Measurements from ENCODE around the gene CLCA1.

Gene CLCA1

GRCh38 chr1:86445919-86446318, 22.8 kb upstream of the CLCA1 start:
- Mint-ChIP-seq H3K9me3 (no peaks in the 10 kb centered on the region), H3K27me3 (peaks cover 0 to 7% of the 10 kb centered on the region in 2 donors), H3K4me3 (no peak overlapping the region), H3K4me1 (ENCODE audit: low read depth in 2 of 2) (no peaks in the 10 kb centered on the region), H3K27ac (no peak overlapping the region), H3K36me3 (ENCODE audit: insufficient read depth) (no peaks in the 10 kb centered on the region)
- ATAC-seq (replicated peaks) = no peak
- DNase-seq = no peak

DNA sequence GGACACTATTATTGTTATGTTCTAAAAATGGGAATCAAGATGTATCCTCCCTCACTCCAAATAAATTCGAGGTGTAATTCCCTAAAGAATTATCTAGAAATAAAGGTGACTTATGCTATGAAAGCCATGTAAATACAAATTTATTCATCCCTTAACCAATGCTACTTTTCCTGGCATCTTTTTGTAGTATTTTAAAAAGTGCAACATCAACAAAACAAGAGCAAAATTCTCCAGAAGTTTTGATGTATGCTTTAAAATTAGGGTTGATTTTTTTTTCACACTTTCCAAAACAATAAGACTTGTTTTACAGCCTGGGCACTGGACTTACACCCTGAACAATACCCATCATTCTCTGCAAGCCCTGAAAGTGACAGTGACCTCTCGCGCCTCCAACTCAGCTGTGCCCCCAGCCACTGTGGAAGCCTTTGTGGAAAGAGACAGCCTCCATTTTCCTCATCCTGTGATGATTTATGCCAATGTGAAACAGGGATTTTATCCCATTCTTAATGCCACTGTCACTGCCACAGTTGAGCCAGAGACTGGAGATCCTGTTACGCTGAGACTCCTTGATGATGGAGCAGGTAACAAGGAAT, 21.4 kb upstream of the CLCA1 start:
- Mint-ChIP-seq H3K27ac (no peak overlapping the region), H3K4me3 (no peak overlapping the region), H3K9me3 (no peaks in the 10 kb centered on the region), H3K4me1 (ENCODE audit: low read depth in 2 of 2) (no peaks in the 10 kb centered on the region), H3K27me3 (peaks cover 0 to 9% of the 10 kb centered on the region in 2 donors), H3K36me3 (ENCODE audit: insufficient read depth) (no peaks in the 10 kb centered on the region)
- ATAC-seq (replicated peaks) (no peak), DNase-seq (no peak)

GRCh38 chr1:86448670-86449069, 20.1 kb upstream of the CLCA1 start:
- H3K27me3 Mint-ChIP-seq = peaks cover 0 to 13% of the 10 kb centered on the region in 2 donors
- H3K4me3 Mint-ChIP-seq = no peak overlapping the region
- DNase-seq (no peak), ATAC-seq (replicated peaks) (no peak)
- H3K36me3 Mint-ChIP-seq (ENCODE audit: insufficient read depth) = no peaks in the 10 kb centered on the region
- no peaks in the 10 kb centered on the region for H3K4me1 Mint-ChIP-seq (ENCODE audit: low read depth in 2 of 2)
- H3K27ac Mint-ChIP-seq = no peak overlapping the region
- no peaks in the 10 kb centered on the region for H3K9me3 Mint-ChIP-seq

DNA sequence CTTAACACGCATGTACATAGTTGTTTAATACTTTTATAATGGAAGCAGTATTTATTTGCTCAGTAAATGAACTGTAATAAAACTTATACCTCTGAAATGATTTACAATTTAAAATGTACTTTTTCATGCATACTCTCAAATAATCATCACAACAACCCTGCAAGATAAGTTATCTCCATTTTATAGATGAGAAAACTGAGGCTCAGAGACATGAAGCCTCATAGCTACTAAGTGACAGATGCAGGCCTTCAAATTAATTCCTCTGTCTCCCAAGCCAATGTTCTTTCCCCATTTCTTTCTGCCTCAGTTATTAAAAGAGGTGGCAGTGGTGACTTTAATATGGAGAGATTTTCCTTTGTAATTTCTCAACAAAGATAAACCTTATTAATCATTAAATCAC, 19.6 kb upstream of the CLCA1 start:
- H3K27ac Mint-ChIP-seq = no peak overlapping the region
- ATAC-seq (replicated peaks) = no peak
- H3K4me3 Mint-ChIP-seq = no peak overlapping the region
- no peaks in the 10 kb centered on the region for H3K4me1 Mint-ChIP-seq (ENCODE audit: low read depth in 2 of 2)
- no peaks in the 10 kb centered on the region for H3K9me3 Mint-ChIP-seq
- peaks cover 0 to 13% of the 10 kb centered on the region in 2 donors for H3K27me3 Mint-ChIP-seq
- no peak for DNase-seq
- no peaks in the 10 kb centered on the region for H3K36me3 Mint-ChIP-seq (ENCODE audit: insufficient read depth)

DNA sequence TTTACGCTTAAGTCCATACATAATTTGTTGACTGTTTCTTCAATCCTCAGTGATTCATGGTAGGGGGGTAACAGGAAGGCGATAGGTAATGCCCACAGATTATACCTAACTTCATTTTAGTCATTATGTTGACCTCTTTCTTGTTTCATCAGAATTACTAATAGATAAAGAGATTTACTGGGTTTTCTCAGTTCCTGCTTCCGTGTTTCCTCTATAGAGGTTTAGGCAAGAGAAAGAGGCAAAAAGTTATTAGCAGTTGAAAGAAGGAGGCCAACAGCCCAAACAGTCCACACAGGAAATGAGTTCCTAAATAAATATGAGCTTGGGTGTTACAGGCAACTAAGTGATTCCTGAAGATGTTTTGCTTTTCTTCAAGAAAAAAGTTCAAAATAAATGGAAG, 17.9 kb upstream of the CLCA1 start:
- H3K27me3 Mint-ChIP-seq = peaks cover 0 to 18% of the 10 kb centered on the region in 2 donors
- no peak for ATAC-seq (replicated peaks)
- DNase-seq = no peak
- H3K4me3 Mint-ChIP-seq = no peak overlapping the region
- H3K36me3 Mint-ChIP-seq (ENCODE audit: insufficient read depth) = no peaks in the 10 kb centered on the region
- no peaks in the 10 kb centered on the region for H3K9me3 Mint-ChIP-seq
- H3K4me1 Mint-ChIP-seq (ENCODE audit: low read depth in 2 of 2) = no peaks in the 10 kb centered on the region
- no peak overlapping the region for H3K27ac Mint-ChIP-seq

GRCh38 chr1:86453664-86454063, 15.1 kb upstream of the CLCA1 start:
- Mint-ChIP-seq H3K36me3 (ENCODE audit: insufficient read depth) (no peaks in the 10 kb centered on the region), H3K27me3 (peaks cover 17 to 24% of the 10 kb centered on the region in 2 donors), H3K4me3 (no peak overlapping the region), H3K9me3 (no peaks in the 10 kb centered on the region), H3K27ac (no peak overlapping the region), H3K4me1 (ENCODE audit: low read depth in 2 of 2) (no peaks in the 10 kb centered on the region)
- ATAC-seq (replicated peaks) (no peak), DNase-seq (no peak)

GRCh38 chr1:86455073-86455472, 13.7 kb upstream of the CLCA1 start:
- Mint-ChIP-seq H3K9me3 (no peaks in the 10 kb centered on the region), H3K4me3 (no peak overlapping the region), H3K27ac (no peak overlapping the region), H3K36me3 (ENCODE audit: insufficient read depth) (no peaks in the 10 kb centered on the region), H3K27me3 (peaks cover 17 to 24% of the 10 kb centered on the region in 2 donors), H3K4me1 (ENCODE audit: low read depth in 2 of 2) (no peaks in the 10 kb centered on the region)
- DNase-seq = no peak
- ATAC-seq (replicated peaks) = no peak

GRCh38 chr1:86460998-86461397, 7.7 kb upstream of the CLCA1 start:
- Mint-ChIP-seq H3K27me3 (peaks cover 13 to 25% of the 10 kb centered on the region in 2 donors), H3K27ac (no peak overlapping the region), H3K4me3 (no peak overlapping the region), H3K9me3 (no peaks in the 10 kb centered on the region), H3K4me1 (ENCODE audit: low read depth in 2 of 2) (no peaks in the 10 kb centered on the region), H3K36me3 (ENCODE audit: insufficient read depth) (no peaks in the 10 kb centered on the region)
- no peak for DNase-seq
- no peak for ATAC-seq (replicated peaks)

- no peak overlapping the region for H3K4me3 Mint-ChIP-seq
- no peak overlapping the region for H3K27ac Mint-ChIP-seq
- no peaks in the 10 kb centered on the region for H3K36me3 Mint-ChIP-seq (ENCODE audit: insufficient read depth)
Observed at GRCh38 chr1:86461482-86461881, 7.2 kb upstream of the CLCA1 start.

GRCh38 chr1:86464819-86465218, 3.9 kb upstream of the CLCA1 start:
- ATAC-seq (replicated peaks) (no peak), DNase-seq (no peak)
- no peaks in the 10 kb centered on the region for H3K4me1 Mint-ChIP-seq (ENCODE audit: low read depth in 2 of 2)
- no peak overlapping the region for H3K27ac Mint-ChIP-seq
- H3K4me3 Mint-ChIP-seq = no peak overlapping the region
- H3K27me3 Mint-ChIP-seq = peaks cover 0 to 9% of the 10 kb centered on the region in 2 donors
- no peaks in the 10 kb centered on the region for H3K9me3 Mint-ChIP-seq
- no peaks in the 10 kb centered on the region for H3K36me3 Mint-ChIP-seq (ENCODE audit: insufficient read depth)

More at GRCh38 chr1:86461482-86461881, 7.2 kb upstream of the CLCA1 start:
- DNase-seq (no peak), ATAC-seq (replicated peaks) (no peak)
- Mint-ChIP-seq H3K9me3 (no peaks in the 10 kb centered on the region), H3K27me3 (peaks cover 13 to 25% of the 10 kb centered on the region in 2 donors), H3K4me1 (ENCODE audit: low read depth in 2 of 2) (no peaks in the 10 kb centered on the region)

DNA sequence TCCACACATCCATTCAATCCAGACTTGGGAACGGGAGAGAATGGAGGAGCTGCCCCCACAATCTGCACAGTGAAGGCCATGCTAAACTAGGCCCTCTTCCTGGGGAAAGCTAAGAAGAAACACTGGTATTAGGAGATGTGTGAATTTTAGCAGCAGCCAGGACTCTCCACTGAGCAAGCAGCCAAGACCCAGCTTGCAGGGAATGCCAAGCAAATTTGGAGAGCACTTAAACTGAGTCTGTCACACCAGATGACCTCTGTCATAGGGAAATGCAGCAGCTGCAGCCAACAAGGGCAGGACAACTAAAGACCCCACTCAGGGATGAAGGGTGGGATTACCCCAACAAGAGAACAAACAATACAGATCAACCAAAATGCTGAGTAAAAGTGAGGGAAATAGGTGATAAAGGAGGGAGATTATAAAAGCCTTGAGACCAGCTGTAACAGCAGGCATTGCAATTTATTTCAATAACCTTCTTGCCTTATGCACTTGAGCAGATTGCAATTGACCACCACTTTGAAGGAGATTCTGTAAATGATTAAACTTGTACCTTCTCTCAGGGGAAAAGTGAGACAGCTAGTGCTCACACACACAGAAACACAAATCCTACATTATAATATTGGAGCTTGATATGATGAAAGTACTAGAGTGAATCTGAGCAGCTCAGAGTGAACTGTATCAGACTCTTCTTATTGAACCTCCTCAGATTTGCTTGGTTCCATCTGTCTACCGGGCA, 2.5 kb upstream of the CLCA1 start:
- no peak for DNase-seq
- ATAC-seq (replicated peaks) = no peak
- Mint-ChIP-seq H3K27ac (no peak overlapping the region), H3K4me3 (no peak overlapping the region), H3K36me3 (ENCODE audit: insufficient read depth) (no peaks in the 10 kb centered on the region), H3K27me3 (peaks cover 12 to 22% of the 10 kb centered on the region in 2 donors), H3K9me3 (no peaks in the 10 kb centered on the region), H3K4me1 (ENCODE audit: low read depth in 2 of 2) (no peaks in the 10 kb centered on the region)

DNA sequence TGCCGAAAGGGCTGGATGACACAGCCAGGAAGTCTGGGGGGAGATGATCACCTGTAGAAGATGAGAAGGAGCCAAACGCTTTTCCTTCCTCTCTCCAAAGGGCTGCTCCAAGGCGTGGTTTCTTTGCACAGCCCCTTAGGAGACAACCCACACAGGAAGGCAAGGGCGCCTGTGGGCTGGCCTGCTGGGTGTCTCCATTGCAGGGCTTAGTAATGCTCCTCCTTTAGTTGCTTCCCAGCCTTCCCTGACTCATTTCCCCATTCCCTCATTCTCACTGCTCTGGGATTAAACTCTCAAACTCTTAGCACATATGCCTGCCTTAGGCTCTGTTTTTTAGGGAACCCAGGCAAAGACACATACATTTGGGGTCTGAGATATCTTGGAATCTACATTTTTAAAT, 1.7 kb upstream of the CLCA1 start:
- H3K36me3 Mint-ChIP-seq (ENCODE audit: insufficient read depth) = no peaks in the 10 kb centered on the region
- no peak for DNase-seq
- H3K4me1 Mint-ChIP-seq (ENCODE audit: low read depth in 2 of 2) = no peaks in the 10 kb centered on the region

GRCh38 chr1:86470859-86471258, 2.1 kb downstream of the CLCA1 start:
- Mint-ChIP-seq H3K27me3 (peaks cover 21 to 27% of the 10 kb centered on the region in 2 donors), H3K9me3 (no peaks in the 10 kb centered on the region), H3K36me3 (ENCODE audit: insufficient read depth) (no peaks in the 10 kb centered on the region), H3K27ac (no peak overlapping the region), H3K4me3 (no peak overlapping the region), H3K4me1 (ENCODE audit: low read depth in 2 of 2) (no peaks in the 10 kb centered on the region)
- ATAC-seq (replicated peaks) = no peak
- DNase-seq = no peak

More for the DNA sequence above, 1.7 kb upstream of the CLCA1 start:
- no peak overlapping the region for H3K4me3 Mint-ChIP-seq
- no peaks in the 10 kb centered on the region for H3K9me3 Mint-ChIP-seq
- no peak overlapping the region for H3K27ac Mint-ChIP-seq
- peaks cover 15 to 28% of the 10 kb centered on the region in 2 donors for H3K27me3 Mint-ChIP-seq
- ATAC-seq (replicated peaks) = no peak

DNA sequence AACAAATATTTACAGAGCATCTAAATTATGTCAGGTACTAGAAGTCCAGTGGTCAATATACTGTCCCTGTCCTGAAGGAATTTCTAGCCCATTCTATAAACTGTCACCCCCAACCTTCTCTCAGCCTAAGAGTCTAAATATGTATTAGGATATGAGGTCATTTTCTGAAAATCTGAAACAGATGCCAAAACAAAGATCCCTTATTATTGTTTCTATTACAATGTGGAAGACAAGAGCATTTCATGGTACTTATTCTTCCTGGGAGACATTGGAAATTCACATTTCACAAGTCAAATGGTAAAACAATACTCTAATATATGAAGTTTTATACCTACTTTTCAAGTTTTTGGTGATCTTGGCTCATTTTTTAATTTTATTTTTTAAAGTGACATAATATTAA, 2.6 kb downstream of the CLCA1 start:
- ATAC-seq (replicated peaks) = no peak
- Mint-ChIP-seq H3K27ac (no peak overlapping the region), H3K36me3 (ENCODE audit: insufficient read depth) (no peaks in the 10 kb centered on the region), H3K27me3 (peaks cover 21 to 27% of the 10 kb centered on the region in 2 donors), H3K4me1 (ENCODE audit: low read depth in 2 of 2) (no peaks in the 10 kb centered on the region), H3K9me3 (no peaks in the 10 kb centered on the region), H3K4me3 (no peak overlapping the region)
- DNase-seq = no peak
